HG03432 (cell line): ENCODE data around the gene TNS4.

Experiments used
- ATAC-seq: cut with Tn5 transposase; IDR thresholded peaks from one replicate; pipeline ENCODE4 v1.9.1; 2021; ENCODE audit warnings: mild to moderate bottlenecking, moderate library complexity; ENCODE audit not compliant: unreplicated experiment

Gene TNS4

DNA sequence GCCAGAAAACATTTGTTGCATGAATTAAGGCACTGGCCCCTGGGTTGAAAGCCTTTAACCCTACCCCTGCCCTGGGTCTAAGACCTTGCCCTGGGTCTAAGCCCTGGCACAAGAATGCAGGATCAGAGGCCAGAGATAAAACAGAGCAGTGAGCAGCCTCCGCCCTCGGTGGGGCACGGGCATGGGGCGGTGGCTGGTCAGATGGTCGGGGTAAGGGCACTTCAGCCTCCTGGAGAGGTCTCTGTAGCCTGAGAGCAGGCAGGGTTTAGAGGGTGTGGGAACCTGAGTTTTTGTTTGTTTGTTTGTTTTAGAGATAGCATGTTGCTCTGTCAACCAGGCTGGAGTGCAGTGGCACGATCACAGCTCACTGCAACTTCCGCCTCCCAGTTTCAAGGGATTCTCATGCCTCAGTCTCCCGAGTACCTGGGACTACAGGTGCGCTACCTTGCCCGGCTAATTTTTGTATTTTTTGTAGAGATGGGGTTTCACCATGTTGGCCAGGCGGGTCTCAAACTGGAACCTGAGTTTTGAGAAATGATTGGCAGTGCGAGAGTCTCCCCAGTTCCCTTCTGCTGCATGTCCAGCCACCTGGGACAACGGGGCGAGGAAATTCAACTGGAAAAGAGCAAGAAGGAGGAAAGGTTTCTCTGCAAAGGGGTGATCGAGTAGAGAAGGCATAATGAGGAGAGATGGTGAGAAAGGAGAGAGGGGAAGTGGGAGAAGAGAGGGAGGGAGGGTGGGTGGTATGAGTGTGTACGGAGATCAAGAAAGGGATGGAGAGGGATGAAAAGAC is 27.7 kb downstream of the TNS4 start:
- ATAC-seq: no peak

DNA sequence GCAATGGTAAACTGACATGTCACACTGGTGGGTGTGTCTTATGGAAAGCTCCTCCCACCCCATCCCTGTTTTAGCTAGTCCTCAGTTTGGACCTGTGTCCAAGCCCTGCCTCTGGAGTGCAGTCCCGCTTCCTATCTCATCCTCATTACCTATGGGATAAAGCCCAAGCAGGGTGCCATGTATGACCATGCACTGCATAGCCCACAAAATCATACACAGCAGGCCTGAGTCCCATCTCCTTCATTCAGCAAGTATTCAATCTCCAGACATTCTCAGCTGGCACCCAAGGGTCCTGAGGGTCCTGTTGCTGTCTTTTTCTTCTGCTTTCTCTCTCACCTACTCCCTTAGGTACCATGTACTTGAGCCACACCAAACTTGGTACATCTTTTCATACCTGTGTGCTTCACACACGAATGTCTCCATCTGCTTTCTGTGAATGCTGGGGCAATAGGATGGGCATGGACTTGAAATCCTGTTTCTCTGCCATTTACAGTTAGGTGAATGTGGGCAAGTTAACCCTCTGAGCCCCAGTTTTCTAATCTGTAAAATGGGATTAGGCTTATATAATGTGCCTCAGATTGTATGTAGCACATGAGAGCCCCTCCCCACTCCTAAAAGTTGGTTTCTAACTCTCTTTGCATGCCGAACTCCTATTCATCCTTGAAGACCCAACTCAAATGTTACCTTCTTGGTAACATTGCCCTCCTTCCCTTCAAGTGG is 28.5 kb downstream of the TNS4 start:
- ATAC-seq: no peak

- no peak for ATAC-seq
These were observed 29.3 kb downstream of the TNS4 start for GRCh38 chr17:40471846-40472732.

- ATAC-seq: no peak
These were observed 30.2 kb downstream of the TNS4 start for GRCh38 chr17:40470932-40471828.

- ATAC-seq: no peak
These were observed 31.4 kb downstream of the TNS4 start for GRCh38 chr17:40469805-40470675.

- ATAC-seq: no peak
These were observed 32.9 kb downstream of the TNS4 start for GRCh38 chr17:40468560-40468959.

DNA sequence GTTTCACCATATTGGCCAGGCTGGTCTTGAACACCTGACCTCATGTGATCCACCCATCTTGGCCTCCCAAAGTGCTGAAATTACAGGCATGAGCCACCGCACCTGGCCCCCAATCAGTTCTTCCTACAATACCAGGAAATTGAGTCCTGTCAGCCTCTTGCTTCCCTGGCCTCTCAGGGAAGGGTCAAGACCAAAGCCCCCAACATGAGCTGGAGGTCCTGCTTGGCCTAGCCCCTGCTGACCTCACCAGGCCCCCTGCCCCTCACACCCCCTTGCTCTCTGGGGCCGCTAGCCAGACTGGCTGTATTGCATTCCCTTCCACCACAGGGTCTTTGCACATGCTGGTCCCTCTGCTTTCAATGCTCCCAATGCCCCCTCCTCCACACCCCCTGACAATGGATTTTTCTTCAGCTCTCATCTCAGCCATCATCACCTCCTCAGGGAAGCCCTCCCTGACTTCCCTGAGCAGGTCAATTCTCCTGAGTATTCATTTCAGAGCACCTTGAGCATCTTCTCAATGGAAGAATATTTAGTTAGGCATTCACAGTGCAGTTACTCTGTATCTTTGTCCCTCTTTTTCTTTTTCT is 34.0 kb downstream of the TNS4 start:
- ATAC-seq: no peak

GRCh38 chr17:40466298-40466971 is 35.0 kb downstream of the TNS4 start:
- ATAC-seq: no peak

DNA sequence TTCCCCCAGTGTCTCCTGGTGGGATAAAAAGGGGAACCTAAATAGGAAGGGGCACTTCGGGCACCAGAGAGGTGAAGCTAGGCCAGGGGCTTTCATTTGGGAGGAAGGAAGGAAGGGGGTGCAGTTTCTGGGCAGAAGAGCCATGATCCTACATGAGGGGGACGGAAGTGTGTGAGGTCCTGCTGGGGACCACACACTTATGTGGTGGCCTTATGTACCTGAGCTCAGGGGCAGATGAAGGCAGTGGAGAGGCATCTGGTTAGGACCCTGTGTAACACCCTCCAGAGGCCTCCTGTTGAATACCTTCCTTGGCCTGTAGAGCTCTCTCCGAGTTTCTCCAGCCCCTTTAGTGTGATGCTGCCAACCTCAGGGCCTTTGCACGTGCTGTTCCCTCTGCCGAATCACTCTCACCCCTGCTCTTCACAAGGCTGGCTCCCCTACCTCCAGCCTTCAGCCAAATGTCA is 37.0 kb downstream of the TNS4 start:
- ATAC-seq: no peak

- ATAC-seq: no peak
These were observed 38.3 kb downstream of the TNS4 start for GRCh38 chr17:40463122-40463550.

- ATAC-seq: no peak
These were observed 38.9 kb downstream of the TNS4 start for GRCh38 chr17:40462343-40463121.

GRCh38 chr17:40461732-40462342 is 39.6 kb downstream of the TNS4 start:
- ATAC-seq: no peak

- no peak for ATAC-seq
These were observed 40.3 kb downstream of the TNS4 start for GRCh38 chr17:40460968-40461731.

DNA sequence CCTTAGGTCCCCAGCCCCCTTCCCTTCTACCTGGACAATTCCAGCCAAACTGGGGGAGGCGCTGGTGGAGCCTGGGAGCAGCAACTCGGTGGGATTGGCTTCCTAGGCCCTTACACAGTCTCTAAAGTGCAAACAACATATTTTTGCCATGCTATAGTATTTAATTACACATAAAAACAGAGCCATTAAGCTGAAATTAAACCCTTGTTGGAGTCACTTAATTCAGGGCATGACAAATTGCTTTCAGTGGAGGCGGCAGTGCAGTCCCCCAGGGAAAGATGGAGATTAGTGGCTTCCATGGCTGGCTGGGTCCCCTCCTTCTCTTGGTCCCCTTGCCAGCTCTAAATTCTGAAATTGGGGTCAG is 40.8 kb downstream of the TNS4 start:
- no peak for ATAC-seq

GRCh38 chr17:40459636-40460603 is 41.5 kb downstream of the TNS4 start:
- no peak for ATAC-seq
